ENCODE measurements around the gene KLHL40. TPM values are rescaled to one million over a fixed set of nuclear protein-coding genes. Genes with fewer than 3 reads are reported as not detected.

The KLHL40 gene
- total and polyA plus RNA-seq, 4 donors, result 0.05 TPM; not detected in 3

DNA sequence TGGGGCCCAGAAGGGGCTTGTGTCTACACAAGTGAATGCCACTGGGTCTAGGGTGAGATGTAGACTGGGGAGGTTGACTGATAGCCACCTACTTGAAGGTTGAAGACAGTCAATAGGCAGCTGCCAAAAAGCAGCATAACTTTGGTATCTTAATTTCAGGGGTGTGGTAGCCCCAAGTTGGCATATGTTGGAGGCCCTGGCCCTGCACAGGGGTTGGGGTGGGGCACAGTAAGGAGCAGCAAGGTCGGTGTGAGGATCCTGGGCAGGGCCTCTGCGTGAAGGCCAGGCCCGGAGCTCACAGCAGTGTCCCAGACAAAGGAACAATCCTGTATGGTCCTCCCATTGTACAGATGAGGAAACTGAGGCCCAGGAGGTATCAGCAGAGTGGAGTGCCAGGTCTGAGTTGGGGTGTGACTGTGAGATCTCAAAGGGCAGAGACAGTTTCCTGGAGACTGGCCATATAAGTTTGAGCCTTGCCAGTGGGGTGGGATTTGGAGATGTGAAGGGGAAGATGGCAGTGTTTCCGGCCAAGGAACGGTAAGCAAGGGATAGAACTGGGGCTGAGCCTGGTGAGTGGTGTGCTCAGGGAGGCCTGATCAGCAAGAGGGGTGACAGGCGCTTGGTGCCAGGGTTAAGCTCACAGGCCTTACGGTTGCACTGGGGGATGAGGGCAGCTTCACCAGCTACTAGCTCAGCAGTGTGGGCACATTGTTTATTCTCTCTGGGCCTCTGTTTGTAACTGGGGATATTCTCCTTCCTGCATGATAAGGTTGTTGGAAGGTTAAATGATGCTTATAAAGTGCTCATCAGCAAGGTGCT is 1.7 kb downstream of the KLHL40 start:
- Histone ChIP-seq H3K4me3 (no peak overlapping the region), H3K4me1 (ENCODE audit: control insufficient read depth in 5 of 5, insufficient read depth in 5 of 5, low read length in 5 of 5) (peaks cover 0 to 7% (median 0%) of the 10 kb centered on the region in 5 donors), H3K9me3 (ENCODE audit: control insufficient read depth in 4 of 4, insufficient read depth in 3 of 4, low read length in 3 of 4) (peaks cover 0 to 6% (median 0%) of the 10 kb centered on the region in 4 donors), H3K27ac (ENCODE audit: low read depth in 1 of 2, low read length in 1 of 2) (no peak overlapping the region), H3K36me3 (ENCODE audit: control insufficient read depth in 4 of 4, insufficient read depth in 4 of 4, low read length in 4 of 4) (no peaks in the 10 kb centered on the region), H3K9ac (ENCODE audit: insufficient read depth in 1 of 2, low read length in 2 of 2) (no peak overlapping the region), H3K27me3 (ENCODE audit: control insufficient read depth in 3 of 3, insufficient read depth in 3 of 3, low read length in 2 of 3) (peaks cover 0 to 28% (median 15%) of the 10 kb centered on the region in 3 donors)
- WGBS, 2 donors, result 90 to 94% methylated on average over 7 of the region's 7 CpGs
- TF ChIP-seq, protein P1, sequence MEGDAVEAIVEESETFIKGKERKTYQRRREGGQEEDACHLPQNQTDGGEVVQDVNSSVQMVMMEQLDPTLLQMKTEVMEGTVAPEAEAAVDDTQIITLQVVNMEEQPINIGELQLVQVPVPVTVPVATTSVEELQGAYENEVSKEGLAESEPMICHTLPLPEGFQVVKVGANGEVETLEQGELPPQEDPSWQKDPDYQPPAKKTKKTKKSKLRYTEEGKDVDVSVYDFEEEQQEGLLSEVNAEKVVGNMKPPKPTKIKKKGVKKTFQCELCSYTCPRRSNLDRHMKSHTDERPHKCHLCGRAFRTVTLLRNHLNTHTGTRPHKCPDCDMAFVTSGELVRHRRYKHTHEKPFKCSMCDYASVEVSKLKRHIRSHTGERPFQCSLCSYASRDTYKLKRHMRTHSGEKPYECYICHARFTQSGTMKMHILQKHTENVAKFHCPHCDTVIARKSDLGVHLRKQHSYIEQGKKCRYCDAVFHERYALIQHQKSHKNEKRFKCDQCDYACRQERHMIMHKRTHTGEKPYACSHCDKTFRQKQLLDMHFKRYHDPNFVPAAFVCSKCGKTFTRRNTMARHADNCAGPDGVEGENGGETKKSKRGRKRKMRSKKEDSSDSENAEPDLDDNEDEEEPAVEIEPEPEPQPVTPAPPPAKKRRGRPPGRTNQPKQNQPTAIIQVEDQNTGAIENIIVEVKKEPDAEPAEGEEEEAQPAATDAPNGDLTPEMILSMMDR (IDR thresholded peaks at IDR 0.05; ENCODE audit: control extremely low read depth, extremely low read depth), result no peak
- no peak for DNase-seq
- ATAC-seq (ENCODE audit: insufficient read depth, low FRiP score), result no peak

DNA sequence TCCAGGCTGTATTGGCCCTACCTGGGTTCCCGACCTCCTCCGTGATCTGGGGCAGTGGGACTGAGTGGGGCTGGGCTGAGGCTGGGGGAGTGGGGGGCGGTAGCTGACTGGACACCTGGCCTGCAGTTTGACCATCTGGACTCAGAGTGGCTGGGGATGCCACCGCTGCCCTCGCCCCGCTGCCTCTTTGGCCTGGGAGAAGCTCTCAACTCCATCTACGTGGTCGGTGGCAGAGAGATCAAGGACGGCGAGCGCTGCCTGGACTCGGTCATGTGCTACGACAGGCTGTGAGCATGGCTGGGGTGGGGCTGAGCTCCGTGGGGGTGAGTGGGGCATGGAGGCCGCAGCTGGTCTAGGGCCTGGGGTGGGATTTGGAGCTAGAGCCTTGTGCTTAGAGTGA is 2.7 kb downstream of the KLHL40 start:
- TF ChIP-seq, protein P1 (IDR thresholded peaks at IDR 0.05; ENCODE audit: control extremely low read depth, extremely low read depth), result no peak
- peaks cover 0 to 28% (median 15%) of the 10 kb centered on the region in 3 donors for H3K27me3 ChIP-seq (ENCODE audit: control insufficient read depth in 3 of 3, insufficient read depth in 3 of 3, low read length in 2 of 3)
- no peak overlapping the region for H3K4me3 ChIP-seq
- no peak overlapping the region for H3K9ac ChIP-seq (ENCODE audit: insufficient read depth in 1 of 2, low read length in 2 of 2)
- DNase-seq, result peak in 1 of 3 donors; percentile 9
- no peaks in the 10 kb centered on the region for H3K36me3 ChIP-seq (ENCODE audit: control insufficient read depth in 4 of 4, insufficient read depth in 4 of 4, low read length in 4 of 4)
- H3K27ac ChIP-seq (ENCODE audit: low read depth in 1 of 2, low read length in 1 of 2), result no peak overlapping the region
- peaks cover 0 to 6% (median 0%) of the 10 kb centered on the region in 4 donors for H3K9me3 ChIP-seq (ENCODE audit: control insufficient read depth in 4 of 4, insufficient read depth in 3 of 4, low read length in 3 of 4)
- 89 to 93% methylated on average over 15 of the region's 15 CpGs for WGBS, 2 donors
- H3K4me1 ChIP-seq (ENCODE audit: control insufficient read depth in 5 of 5, insufficient read depth in 5 of 5, low read length in 5 of 5), result peaks cover 0 to 7% (median 0%) of the 10 kb centered on the region in 5 donors
- no peak for ATAC-seq (ENCODE audit: insufficient read depth, low FRiP score)

DNA sequence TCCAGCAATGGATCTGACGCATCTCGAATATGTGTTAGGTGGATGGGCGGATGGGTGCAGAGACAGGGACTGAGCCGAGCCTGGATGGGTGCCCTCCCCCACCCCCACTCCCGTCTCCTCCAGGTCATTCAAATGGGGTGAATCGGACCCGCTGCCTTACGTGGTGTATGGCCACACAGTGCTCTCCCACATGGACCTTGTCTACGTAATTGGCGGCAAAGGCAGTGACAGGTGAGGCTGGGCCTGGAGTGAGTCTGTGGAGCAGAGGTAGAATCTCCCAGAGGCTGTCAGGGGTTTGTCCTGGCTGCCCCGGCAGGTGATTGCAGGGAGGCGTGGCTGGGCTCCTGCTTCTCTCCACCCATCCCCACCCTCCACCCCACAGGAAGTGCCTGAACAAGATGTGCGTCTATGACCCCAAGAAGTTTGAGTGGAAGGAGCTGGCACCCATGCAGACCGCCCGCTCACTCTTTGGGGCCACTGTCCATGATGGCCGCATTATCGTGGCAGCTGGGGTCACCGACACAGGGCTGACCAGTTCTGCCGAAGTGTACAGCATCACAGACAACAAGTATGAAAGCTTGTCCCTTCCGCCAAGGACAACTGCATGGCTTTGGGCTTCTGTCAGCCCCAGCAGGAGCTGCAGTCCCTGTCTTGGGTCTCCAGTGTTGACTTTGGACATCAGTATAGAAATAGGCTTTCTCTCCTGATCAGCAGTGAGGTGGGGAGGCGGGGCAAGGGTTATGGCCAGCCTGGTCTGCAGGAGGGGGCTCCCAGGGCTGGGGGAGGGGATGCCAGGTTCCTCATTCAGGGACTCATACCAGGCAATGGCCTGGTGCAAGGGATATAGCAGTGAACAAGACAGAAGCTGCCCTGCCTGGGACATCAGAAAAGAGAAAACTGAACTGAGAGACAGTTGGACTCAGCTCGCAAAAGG is 3.4 kb downstream of the KLHL40 start:
- TF ChIP-seq, protein P1 (IDR thresholded peaks at IDR 0.05; ENCODE audit: control extremely low read depth, extremely low read depth), result no peak
- Histone ChIP-seq H3K9ac (ENCODE audit: insufficient read depth in 1 of 2, low read length in 2 of 2) (no peak overlapping the region), H3K4me1 (ENCODE audit: control insufficient read depth in 5 of 5, insufficient read depth in 5 of 5, low read length in 5 of 5) (peaks cover 0 to 4% (median 0%) of the 10 kb centered on the region in 5 donors), H3K9me3 (ENCODE audit: control insufficient read depth in 4 of 4, insufficient read depth in 3 of 4, low read length in 3 of 4) (peaks cover 0 to 6% (median 0%) of the 10 kb centered on the region in 4 donors), H3K36me3 (ENCODE audit: control insufficient read depth in 4 of 4, insufficient read depth in 4 of 4, low read length in 4 of 4) (no peaks in the 10 kb centered on the region), H3K4me3 (no peak overlapping the region), H3K27ac (ENCODE audit: low read depth in 1 of 2, low read length in 1 of 2) (no peak overlapping the region), H3K27me3 (ENCODE audit: control insufficient read depth in 3 of 3, insufficient read depth in 3 of 3, low read length in 2 of 3) (peaks cover 0 to 24% (median 15%) of the 10 kb centered on the region in 3 donors)
- DNase-seq, result no peak
- ATAC-seq (ENCODE audit: insufficient read depth, low FRiP score), result no peak
- 88 to 90% methylated on average over 22 of the region's 22 CpGs for WGBS, 2 donors
